ENCODE data around the gene NEK9.

NEK9 gene

DNA sequence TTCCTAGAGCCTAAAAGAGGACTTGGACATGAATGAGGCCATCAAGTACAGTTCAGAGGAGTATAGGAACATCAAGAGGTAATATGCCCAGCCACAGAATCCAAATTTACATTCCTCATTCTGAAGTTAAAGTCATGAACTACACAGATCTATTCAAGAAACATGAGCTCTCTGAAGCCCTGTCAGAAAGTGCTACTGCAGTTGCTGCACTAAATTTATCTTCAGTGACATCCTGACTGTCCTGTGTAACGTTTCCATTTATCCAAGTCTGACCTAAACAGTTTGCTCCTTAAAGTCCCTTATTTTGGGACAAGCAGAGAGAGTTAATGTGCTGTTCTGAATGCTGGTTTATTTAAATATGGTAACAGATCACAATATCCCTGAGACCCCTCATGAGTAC, 28.2 kb downstream of the NEK9 start:
- TF ChIP-seq FOXP2 (optimal IDR thresholded peaks at IDR 0.05; ENCODE audit: borderline replicate concordance, extremely low read depth, extremely low read length, insufficient read depth) (no peak), TAF1 (IDR thresholded peaks at IDR 0.05; ENCODE audit: borderline replicate concordance, insufficient read depth, low read length) (no peak), POLR2AphosphoS5 (IDR thresholded peaks at IDR 0.05; ENCODE audit: low read depth, low read length) (no peak), SIN3A (IDR thresholded peaks at IDR 0.05; ENCODE audit: borderline replicate concordance, insufficient read depth, low read length) (no peak)
- TF ChIP-seq, protein P1, sequence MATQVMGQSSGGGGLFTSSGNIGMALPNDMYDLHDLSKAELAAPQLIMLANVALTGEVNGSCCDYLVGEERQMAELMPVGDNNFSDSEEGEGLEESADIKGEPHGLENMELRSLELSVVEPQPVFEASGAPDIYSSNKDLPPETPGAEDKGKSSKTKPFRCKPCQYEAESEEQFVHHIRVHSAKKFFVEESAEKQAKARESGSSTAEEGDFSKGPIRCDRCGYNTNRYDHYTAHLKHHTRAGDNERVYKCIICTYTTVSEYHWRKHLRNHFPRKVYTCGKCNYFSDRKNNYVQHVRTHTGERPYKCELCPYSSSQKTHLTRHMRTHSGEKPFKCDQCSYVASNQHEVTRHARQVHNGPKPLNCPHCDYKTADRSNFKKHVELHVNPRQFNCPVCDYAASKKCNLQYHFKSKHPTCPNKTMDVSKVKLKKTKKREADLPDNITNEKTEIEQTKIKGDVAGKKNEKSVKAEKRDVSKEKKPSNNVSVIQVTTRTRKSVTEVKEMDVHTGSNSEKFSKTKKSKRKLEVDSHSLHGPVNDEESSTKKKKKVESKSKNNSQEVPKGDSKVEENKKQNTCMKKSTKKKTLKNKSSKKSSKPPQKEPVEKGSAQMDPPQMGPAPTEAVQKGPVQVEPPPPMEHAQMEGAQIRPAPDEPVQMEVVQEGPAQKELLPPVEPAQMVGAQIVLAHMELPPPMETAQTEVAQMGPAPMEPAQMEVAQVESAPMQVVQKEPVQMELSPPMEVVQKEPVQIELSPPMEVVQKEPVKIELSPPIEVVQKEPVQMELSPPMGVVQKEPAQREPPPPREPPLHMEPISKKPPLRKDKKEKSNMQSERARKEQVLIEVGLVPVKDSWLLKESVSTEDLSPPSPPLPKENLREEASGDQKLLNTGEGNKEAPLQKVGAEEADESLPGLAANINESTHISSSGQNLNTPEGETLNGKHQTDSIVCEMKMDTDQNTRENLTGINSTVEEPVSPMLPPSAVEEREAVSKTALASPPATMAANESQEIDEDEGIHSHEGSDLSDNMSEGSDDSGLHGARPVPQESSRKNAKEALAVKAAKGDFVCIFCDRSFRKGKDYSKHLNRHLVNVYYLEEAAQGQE (IDR thresholded peaks at IDR 0.05; ENCODE audit: insufficient read depth in 1 of 2, low read depth in 2 of 2, low read length in 2 of 2), result no peak

DNA sequence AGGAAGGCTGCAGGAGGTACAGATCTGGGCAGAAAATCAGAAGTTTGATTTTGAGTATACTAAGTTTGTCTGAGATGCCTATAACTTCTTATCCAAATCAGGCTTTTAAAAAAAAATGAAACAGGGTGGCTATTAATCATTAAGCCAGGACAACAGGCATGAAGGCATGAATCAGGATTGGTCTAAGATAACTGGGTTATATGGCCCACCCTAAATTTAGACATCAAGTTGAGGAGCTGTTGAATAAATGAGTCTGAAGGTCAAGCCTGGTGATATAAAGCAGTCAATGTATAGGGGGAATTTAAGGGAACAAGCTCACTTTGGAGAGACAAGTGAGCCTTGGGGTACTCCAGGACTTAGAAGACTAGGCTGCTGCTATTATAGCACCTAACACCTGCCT, 28.6 kb downstream of the NEK9 start:
- TF ChIP-seq POLR2AphosphoS5 (IDR thresholded peaks at IDR 0.05; ENCODE audit: low read depth, low read length) (no peak), TAF1 (IDR thresholded peaks at IDR 0.05; ENCODE audit: borderline replicate concordance, insufficient read depth, low read length) (no peak), SIN3A (IDR thresholded peaks at IDR 0.05; ENCODE audit: borderline replicate concordance, insufficient read depth, low read length) (no peak), FOXP2 (optimal IDR thresholded peaks at IDR 0.05; ENCODE audit: borderline replicate concordance, extremely low read depth, extremely low read length, insufficient read depth) (no peak)
- TF ChIP-seq, protein P1 (IDR thresholded peaks at IDR 0.05; ENCODE audit: insufficient read depth in 1 of 2, low read depth in 2 of 2, low read length in 2 of 2), result no peak

DNA sequence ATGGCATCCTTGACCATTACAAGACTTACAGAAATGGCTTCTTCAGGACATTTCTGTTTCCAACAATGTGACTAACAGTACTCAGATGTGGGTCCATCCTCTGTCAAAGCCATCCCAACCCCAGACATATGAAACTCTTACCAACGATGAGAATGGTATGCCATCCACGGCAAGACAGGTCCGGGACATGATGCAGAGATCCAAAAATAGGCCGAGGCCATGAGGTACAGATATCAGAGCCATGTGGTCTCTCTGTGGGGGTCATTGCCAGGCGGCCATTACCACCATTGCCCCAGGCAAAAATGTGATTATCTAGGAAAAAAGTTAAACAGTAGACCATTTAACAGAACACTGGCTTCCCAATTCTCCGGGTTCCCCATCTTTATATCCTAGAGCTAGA, 29.9 kb downstream of the NEK9 start:
- TF ChIP-seq POLR2AphosphoS5 (IDR thresholded peaks at IDR 0.05; ENCODE audit: low read depth, low read length) (no peak), FOXP2 (optimal IDR thresholded peaks at IDR 0.05; ENCODE audit: borderline replicate concordance, extremely low read depth, extremely low read length, insufficient read depth) (no peak), SIN3A (IDR thresholded peaks at IDR 0.05; ENCODE audit: borderline replicate concordance, insufficient read depth, low read length) (no peak), TAF1 (IDR thresholded peaks at IDR 0.05; ENCODE audit: borderline replicate concordance, insufficient read depth, low read length) (no peak)
- TF ChIP-seq, protein P1 (IDR thresholded peaks at IDR 0.05; ENCODE audit: insufficient read depth in 1 of 2, low read depth in 2 of 2, low read length in 2 of 2), result no peak

DNA sequence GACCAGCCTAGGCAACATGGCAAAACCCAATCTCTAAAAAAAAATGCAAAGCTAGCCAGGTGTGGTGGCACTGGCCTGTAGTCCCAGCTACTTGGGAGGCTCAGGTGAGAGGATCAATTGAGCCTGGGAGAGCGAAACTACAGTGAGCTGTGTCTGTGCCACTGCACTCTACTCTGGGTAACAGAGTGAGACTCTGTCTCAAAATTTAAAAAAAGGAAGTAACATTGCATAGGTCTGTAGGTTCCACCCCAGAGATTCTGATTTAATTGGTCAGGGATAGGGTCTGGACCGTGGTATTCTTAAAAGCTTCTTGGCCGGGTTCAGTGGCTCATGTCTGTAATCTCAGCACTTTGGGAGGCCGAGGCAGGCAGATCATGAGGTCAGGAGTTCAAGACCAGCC, 31.2 kb downstream of the NEK9 start:
- TF ChIP-seq POLR2AphosphoS5 (IDR thresholded peaks at IDR 0.05; ENCODE audit: low read depth, low read length) (no peak), SIN3A (IDR thresholded peaks at IDR 0.05; ENCODE audit: borderline replicate concordance, insufficient read depth, low read length) (no peak), TAF1 (IDR thresholded peaks at IDR 0.05; ENCODE audit: borderline replicate concordance, insufficient read depth, low read length) (no peak), FOXP2 (optimal IDR thresholded peaks at IDR 0.05; ENCODE audit: borderline replicate concordance, extremely low read depth, extremely low read length, insufficient read depth) (no peak)
- TF ChIP-seq, protein P1 (IDR thresholded peaks at IDR 0.05; ENCODE audit: insufficient read depth in 1 of 2, low read depth in 2 of 2, low read length in 2 of 2), result no peak

DNA sequence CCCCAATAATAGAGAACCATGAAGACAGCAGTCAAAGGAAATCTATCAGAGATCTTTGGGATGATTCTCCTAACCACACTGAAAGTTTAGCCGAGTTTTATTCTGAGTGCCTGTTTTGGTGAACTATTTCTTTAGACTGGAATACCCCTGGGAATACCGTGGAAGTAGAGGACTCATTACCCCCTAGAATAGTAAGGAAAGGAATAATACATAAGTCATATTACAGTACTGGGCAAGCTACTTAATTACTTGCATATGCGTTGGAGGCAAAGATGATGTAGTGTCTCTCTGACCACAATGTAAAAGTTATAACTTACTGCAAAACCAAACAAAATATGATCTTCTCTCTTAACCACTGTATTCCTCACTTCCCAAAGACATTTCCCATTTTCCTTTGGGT, 32.0 kb downstream of the NEK9 start:
- TF ChIP-seq, protein P1 (IDR thresholded peaks at IDR 0.05; ENCODE audit: insufficient read depth in 1 of 2, low read depth in 2 of 2, low read length in 2 of 2), result no peak
- TF ChIP-seq POLR2AphosphoS5 (IDR thresholded peaks at IDR 0.05; ENCODE audit: low read depth, low read length) (no peak), TAF1 (IDR thresholded peaks at IDR 0.05; ENCODE audit: borderline replicate concordance, insufficient read depth, low read length) (no peak)
